ENCODE data around the gene KIAA1671.

The KIAA1671 gene

GRCh38 chr22:25085156-25085555 lies 132.6 kb downstream of the KIAA1671 start:
- Histone ChIP-seq H3K4me3 (ENCODE audit: low read depth, low read length, poor library complexity, severe bottlenecking) (no peak overlapping the region), H3K27ac (ENCODE audit: low read depth, low read length, poor library complexity, severe bottlenecking) (no peak overlapping the region), H3K4me2 (ENCODE audit: low read length) (no peak overlapping the region), H3K9me2 (ENCODE audit: low read depth, low read length) (no peaks in the 10 kb centered on the region), H3K27me3 (ENCODE audit: insufficient read depth, low read length) (no peaks in the 10 kb centered on the region; the same call in 1 of the 2 replicates), H4K20me1 (ENCODE audit: insufficient read depth, low read length) (no peaks in the 10 kb centered on the region), H3K9ac (ENCODE audit: low read length) (no peak overlapping the region), H3K4me1 (ENCODE audit: insufficient read depth, low read length, severe bottlenecking) (no peaks in the 10 kb centered on the region), H3K79me2 (ENCODE audit: insufficient read depth, low read length) (no peaks in the 10 kb centered on the region), H3F3A (ENCODE audit: insufficient read depth, low read length) (no peaks in the 10 kb centered on the region), H3K36me3 (ENCODE audit: insufficient read depth, low read length) (no peaks in the 10 kb centered on the region), H2AFZ (ENCODE audit: low read length) (no peak overlapping the region), H3K9me3 (ENCODE audit: low read length) (no peaks in the 10 kb centered on the region)
- no peak for TF ChIP-seq EZH2 (IDR thresholded peaks at IDR 0.05; ENCODE audit: borderline replicate concordance, low read length)
- TF ChIP-seq, protein P1, sequence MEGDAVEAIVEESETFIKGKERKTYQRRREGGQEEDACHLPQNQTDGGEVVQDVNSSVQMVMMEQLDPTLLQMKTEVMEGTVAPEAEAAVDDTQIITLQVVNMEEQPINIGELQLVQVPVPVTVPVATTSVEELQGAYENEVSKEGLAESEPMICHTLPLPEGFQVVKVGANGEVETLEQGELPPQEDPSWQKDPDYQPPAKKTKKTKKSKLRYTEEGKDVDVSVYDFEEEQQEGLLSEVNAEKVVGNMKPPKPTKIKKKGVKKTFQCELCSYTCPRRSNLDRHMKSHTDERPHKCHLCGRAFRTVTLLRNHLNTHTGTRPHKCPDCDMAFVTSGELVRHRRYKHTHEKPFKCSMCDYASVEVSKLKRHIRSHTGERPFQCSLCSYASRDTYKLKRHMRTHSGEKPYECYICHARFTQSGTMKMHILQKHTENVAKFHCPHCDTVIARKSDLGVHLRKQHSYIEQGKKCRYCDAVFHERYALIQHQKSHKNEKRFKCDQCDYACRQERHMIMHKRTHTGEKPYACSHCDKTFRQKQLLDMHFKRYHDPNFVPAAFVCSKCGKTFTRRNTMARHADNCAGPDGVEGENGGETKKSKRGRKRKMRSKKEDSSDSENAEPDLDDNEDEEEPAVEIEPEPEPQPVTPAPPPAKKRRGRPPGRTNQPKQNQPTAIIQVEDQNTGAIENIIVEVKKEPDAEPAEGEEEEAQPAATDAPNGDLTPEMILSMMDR (IDR thresholded peaks at IDR 0.05; ENCODE audit: low read length) = no peak

GRCh38 chr22:25085930-25086901 lies 133.7 kb downstream of the KIAA1671 start:
- peaks cover under 1% of the 10 kb centered on the region; the same call in 1 of the 2 replicates for H3K27me3 ChIP-seq (ENCODE audit: insufficient read depth, low read length)
- H3K9me2 ChIP-seq (ENCODE audit: low read depth, low read length) = no peaks in the 10 kb centered on the region
- no peak overlapping the region for H3K9ac ChIP-seq (ENCODE audit: low read length)
- no peak overlapping the region for H3K4me3 ChIP-seq (ENCODE audit: low read depth, low read length, poor library complexity, severe bottlenecking)
- H3K4me2 ChIP-seq (ENCODE audit: low read length) = no peak overlapping the region
- no peak overlapping the region for H2AFZ ChIP-seq (ENCODE audit: low read length)
- TF ChIP-seq EZH2 (IDR thresholded peaks at IDR 0.05; ENCODE audit: borderline replicate concordance, low read length) = no peak
- TF ChIP-seq, protein P1 (IDR thresholded peaks at IDR 0.05; ENCODE audit: low read length) = no peak
- no peak overlapping the region for H3K27ac ChIP-seq (ENCODE audit: low read depth, low read length, poor library complexity, severe bottlenecking)
- no peaks in the 10 kb centered on the region for H3F3A ChIP-seq (ENCODE audit: insufficient read depth, low read length)
- H4K20me1 ChIP-seq (ENCODE audit: insufficient read depth, low read length) = no peaks in the 10 kb centered on the region
- H3K4me1 ChIP-seq (ENCODE audit: insufficient read depth, low read length, severe bottlenecking) = no peaks in the 10 kb centered on the region
- H3K79me2 ChIP-seq (ENCODE audit: insufficient read depth, low read length) = no peaks in the 10 kb centered on the region
- H3K9me3 ChIP-seq (ENCODE audit: low read length) = no peaks in the 10 kb centered on the region
- H3K36me3 ChIP-seq (ENCODE audit: insufficient read depth, low read length) = no peaks in the 10 kb centered on the region

- no peak overlapping the region for H2AFZ ChIP-seq (ENCODE audit: low read length)
- no peaks in the 10 kb centered on the region for H3K9me3 ChIP-seq (ENCODE audit: low read length)
- peaks cover 4% of the 10 kb centered on the region; the same call in 1 of the 2 replicates for H3K27me3 ChIP-seq (ENCODE audit: insufficient read depth, low read length)
- no peaks in the 10 kb centered on the region for H3F3A ChIP-seq (ENCODE audit: insufficient read depth, low read length)
- H3K79me2 ChIP-seq (ENCODE audit: insufficient read depth, low read length) = no peaks in the 10 kb centered on the region
- H3K9me2 ChIP-seq (ENCODE audit: low read depth, low read length) = no peaks in the 10 kb centered on the region
- no peak overlapping the region for H3K4me3 ChIP-seq (ENCODE audit: low read depth, low read length, poor library complexity, severe bottlenecking)
- no peaks in the 10 kb centered on the region for H3K4me1 ChIP-seq (ENCODE audit: insufficient read depth, low read length, severe bottlenecking)
- no peaks in the 10 kb centered on the region for H3K36me3 ChIP-seq (ENCODE audit: insufficient read depth, low read length)
- H3K4me2 ChIP-seq (ENCODE audit: low read length) = no peak overlapping the region
- H3K9ac ChIP-seq (ENCODE audit: low read length) = no peak overlapping the region
- TF ChIP-seq, protein P1 (IDR thresholded peaks at IDR 0.05; ENCODE audit: low read length) = no peak
- TF ChIP-seq EZH2 (IDR thresholded peaks at IDR 0.05; ENCODE audit: borderline replicate concordance, low read length) = no peak
- no peaks in the 10 kb centered on the region for H4K20me1 ChIP-seq (ENCODE audit: insufficient read depth, low read length)
- no peak overlapping the region for H3K27ac ChIP-seq (ENCODE audit: low read depth, low read length, poor library complexity, severe bottlenecking)
Observed at GRCh38 chr22:25086902-25087282, 134.4 kb downstream of the KIAA1671 start.
